ENCODE measurements around the gene FAM227B.

Gene FAM227B

GRCh38 chr15:49423901-49424550 is 196.6 kb downstream of the FAM227B start:
- DNase-seq (ENCODE audit: extremely low read depth, insufficient read length), result no peak
- no peak overlapping the region for H3K4me3 ChIP-seq (replicated peaks; ENCODE audit: low read depth, low read length)
- no peaks in the 10 kb centered on the region for H3K36me3 ChIP-seq (ENCODE audit: control insufficient read depth, insufficient read depth, low read length)
- no peak for TF ChIP-seq CTCF (IDR thresholded peaks at IDR 0.05; ENCODE audit: insufficient read depth, low read length, poor library complexity, severe bottlenecking)
- no peaks in the 10 kb centered on the region for H3K27me3 ChIP-seq (replicated peaks; ENCODE audit: control insufficient read depth, insufficient read depth, low read length)

GRCh38 chr15:49423021-49423420 is 197.6 kb downstream of the FAM227B start, which contains the start of gene FGF7:
FGF7 (plus strand) TSS chr15:49423242; CDS start chr15:49424298, 1,056 bp downstream.
- Histone ChIP-seq H3K4me3 (replicated peaks; ENCODE audit: low read depth, low read length) (no peak within 1 kb of the TSS; the same call in 1 of the 2 replicates), H3K27me3 (replicated peaks; ENCODE audit: control insufficient read depth, insufficient read depth, low read length) (no peaks in the 10 kb centered on the region), H3K36me3 (ENCODE audit: control insufficient read depth, insufficient read depth, low read length) (no peaks in the 10 kb centered on the region)
- TF ChIP-seq CTCF (IDR thresholded peaks at IDR 0.05; ENCODE audit: insufficient read depth, low read length, poor library complexity, severe bottlenecking), result no peak
- no peak for DNase-seq (ENCODE audit: extremely low read depth, insufficient read length)

- peak; percentile 75 for TF ChIP-seq CTCF (IDR thresholded peaks at IDR 0.05; ENCODE audit: insufficient read depth, low read length, poor library complexity, severe bottlenecking)
- no peaks in the 10 kb centered on the region for H3K27me3 ChIP-seq (replicated peaks; ENCODE audit: control insufficient read depth, insufficient read depth, low read length)
- H3K36me3 ChIP-seq (ENCODE audit: control insufficient read depth, insufficient read depth, low read length), result no peaks in the 10 kb centered on the region
- H3K4me3 ChIP-seq (replicated peaks; ENCODE audit: low read depth, low read length), result no peak overlapping the region; the same call in 1 of the 2 replicates
- no peak for DNase-seq (ENCODE audit: extremely low read depth, insufficient read length)
These were observed 198.6 kb downstream of the FAM227B start for GRCh38 chr15:49421991-49422390.

GRCh38 chr15:49418811-49419210 is 201.8 kb downstream of the FAM227B start:
- Histone ChIP-seq H3K4me3 (replicated peaks; ENCODE audit: low read depth, low read length) (no peak overlapping the region), H3K27me3 (replicated peaks; ENCODE audit: control insufficient read depth, insufficient read depth, low read length) (no peaks in the 10 kb centered on the region), H3K36me3 (ENCODE audit: control insufficient read depth, insufficient read depth, low read length) (no peaks in the 10 kb centered on the region)
- DNase-seq (ENCODE audit: extremely low read depth, insufficient read length), result no peak
- TF ChIP-seq CTCF (IDR thresholded peaks at IDR 0.05; ENCODE audit: insufficient read depth, low read length, poor library complexity, severe bottlenecking), result no peak

- no peaks in the 10 kb centered on the region for H3K27me3 ChIP-seq (replicated peaks; ENCODE audit: control insufficient read depth, insufficient read depth, low read length)
- DNase-seq (ENCODE audit: extremely low read depth, insufficient read length), result no peak
- no peaks in the 10 kb centered on the region for H3K36me3 ChIP-seq (ENCODE audit: control insufficient read depth, insufficient read depth, low read length)
- H3K4me3 ChIP-seq (replicated peaks; ENCODE audit: low read depth, low read length), result no peak overlapping the region
- no peak for TF ChIP-seq CTCF (IDR thresholded peaks at IDR 0.05; ENCODE audit: insufficient read depth, low read length, poor library complexity, severe bottlenecking)
These were observed 205.0 kb downstream of the FAM227B start for GRCh38 chr15:49415638-49416037.

All from GM06990 (cell line).